WTC11 (cell line): ENCODE measurements around the gene SLC2A5. TPM values are rescaled to one million over a fixed set of nuclear protein-coding genes. Genes with fewer than 3 reads are reported as not detected.

Experiments
- ATAC-seq: fragments of 200-7000 bp; cut with Tn5 transposase; 2 replicates; pipeline ENCODE4 v1.10.0; 2021; ENCODE audit warnings: mild to moderate bottlenecking, moderate library complexity
- CTCF ChIA-PET: fragments of 300-600 bp; sonication (Branson Sonifier 250); formaldehyde crosslinking; loops from one replicate; lab custom pipeline; 2021; ENCODE audit warnings: antibody characterized with exemption; lab: Charles Lee
- POLR2A ChIA-PET: fragments of 350-600 bp; sonication (Branson Sonifier 250); formaldehyde crosslinking; loops from one replicate; lab custom pipeline; 2021; ENCODE audit warnings: antibody characterized with exemption; lab: Charles Lee
- DNase-seq: peaks from one replicate; pipeline ENCODE4 v3.0.0; 2021; ENCODE audit warnings: low spot score
- H3K27ac Mint-ChIP-seq: 2 replicates; pipeline ENCODE4 v1.8.0; 2021; ENCODE audit warnings: mixed read lengths
- H3K27me3 Mint-ChIP-seq: 2 replicates; pipeline ENCODE4 v1.8.0; 2021; ENCODE audit warnings: low read depth, mild to moderate bottlenecking, moderate library complexity, mixed read lengths
- H3K36me3 Mint-ChIP-seq: 2 replicates; pipeline ENCODE4 v1.8.0; 2021; ENCODE audit warnings: mixed read lengths
- H3K4me1 Mint-ChIP-seq: 2 replicates; pipeline ENCODE4 v1.8.0; 2022; ENCODE audit warnings: mixed read lengths
- H3K4me3 Mint-ChIP-seq: 2 replicates; pipeline ENCODE4 v1.8.0; 2021; ENCODE audit warnings: mild to moderate bottlenecking, moderate library complexity, mixed read lengths
- H3K9me3 Mint-ChIP-seq: 2 replicates; pipeline ENCODE4 v1.8.0; 2021; ENCODE audit warnings: mixed read lengths
- ARID4B ChIP-seq: sonication (generic); formaldehyde crosslinking; IDR thresholded peaks from 2 replicates; pipeline ENCODE4 v1.8.0; 2023; ENCODE audit warnings: missing genetic modification reagents, mild to moderate bottlenecking, borderline replicate concordance
- ATF1 ChIP-seq: sonication (generic); formaldehyde crosslinking; IDR thresholded peaks from 2 replicates; pipeline ENCODE4 v1.8.1; 2023; ENCODE audit warnings: mild to moderate bottlenecking, moderate library complexity, missing genetic modification reagents
- CDX4 ChIP-seq: fragments of 250-450 bp; sonication (Bioruptor Pico); IDR thresholded peaks from 2 replicates; pipeline ENCODE4 v1.9.0; 2021; ENCODE audit warnings: moderate library complexity, mild to moderate bottlenecking, inconsistent platforms, borderline replicate concordance
- CREM ChIP-seq: sonication (generic); formaldehyde crosslinking; IDR thresholded peaks from 2 replicates; pipeline ENCODE4 v1.8.1; 2022; ENCODE audit warnings: mild to moderate bottlenecking, missing genetic modification reagents, moderate library complexity
- ELF4 ChIP-seq: sonication (generic); formaldehyde crosslinking; IDR thresholded peaks from 2 replicates; pipeline ENCODE4 v1.8.1; 2022; ENCODE audit warnings: low read depth, mild to moderate bottlenecking, moderate library complexity, missing genetic modification reagents
- FOXJ3 ChIP-seq: sonication (generic); formaldehyde crosslinking; IDR thresholded peaks from 2 replicates; pipeline ENCODE4 v1.9.0; 2021; ENCODE audit warnings: missing genetic modification reagents, mild to moderate bottlenecking, borderline replicate concordance
- GTF2I ChIP-seq: fragments of 250-450 bp; sonication (Bioruptor Pico); conservative IDR thresholded peaks from 2 replicates; pipeline ENCODE4 v1.4.0; 2021; ENCODE audit warnings: mild to moderate bottlenecking
- HMGA2 ChIP-seq: fragments of 250-450 bp; sonication (Bioruptor Pico); IDR thresholded peaks from 2 replicates; pipeline ENCODE4 v1.4.0; 2021; ENCODE audit warnings: mild to moderate bottlenecking, moderate library complexity
- NFE2L1 ChIP-seq: sonication (generic); formaldehyde crosslinking; IDR thresholded peaks from 2 replicates; pipeline ENCODE4 v1.8.1; 2023; ENCODE audit warnings: missing genetic modification reagents
- RORB ChIP-seq: fragments of 250-450 bp; sonication (Bioruptor Pico); IDR thresholded peaks from 2 replicates; pipeline ENCODE4 v1.9.0; 2021; ENCODE audit warnings: mild to moderate bottlenecking
- TEAD4 ChIP-seq: sonication (generic); formaldehyde crosslinking; IDR thresholded peaks from 2 replicates; pipeline ENCODE4 v1.8.0; 2022; ENCODE audit warnings: mild to moderate bottlenecking, missing genetic modification reagents
- ZNF532 ChIP-seq: fragments of 250-450 bp; sonication (Bioruptor Pico); IDR thresholded peaks from 2 replicates; pipeline ENCODE4 v1.9.0; 2021; ENCODE audit warnings: mild to moderate bottlenecking, borderline replicate concordance
- total RNA-seq: library from RNA; stranded (reverse); gene quantifications from 3 replicates; pipeline ENCODE4 v1.2.3, GENCODE V29; 2021
- TF ChIP-seq, protein P1 (sequence below): sonication (generic); formaldehyde crosslinking; IDR thresholded peaks from 2 replicates; pipeline ENCODE4 v1.8.1; 2023; ENCODE audit warnings: mild to moderate bottlenecking, missing genetic modification reagents, borderline replicate concordance
- TF ChIP-seq, protein P2 (sequence below): sonication (generic); formaldehyde crosslinking; IDR thresholded peaks from 2 replicates; pipeline ENCODE4 v1.8.1; 2022; ENCODE audit warnings: low read depth, missing genetic modification reagents, borderline replicate concordance
- TF ChIP-seq, protein P3 (sequence below): sonication (generic); formaldehyde crosslinking; IDR thresholded peaks from 2 replicates; pipeline ENCODE4 v1.8.1; 2022; ENCODE audit warnings: low read depth, mild to moderate bottlenecking, moderate library complexity, missing genetic modification reagents, borderline replicate concordance
- TF ChIP-seq, protein P4 (sequence below): sonication (generic); formaldehyde crosslinking; IDR thresholded peaks from 2 replicates; pipeline ENCODE4 v1.8.0; 2023; ENCODE audit warnings: mild to moderate bottlenecking, missing genetic modification reagents

SLC2A5 gene
- total RNA-seq, 1 experiment from 2014 or later, result 0.04 TPM

GRCh38 chr1:9058465-9058864 is 11.0 kb downstream of the SLC2A5 start (continued):
- TF ChIP-seq ZNF532 (CRISPR knock-in tag) (no peak), ARID4B (no peak)

DNA sequence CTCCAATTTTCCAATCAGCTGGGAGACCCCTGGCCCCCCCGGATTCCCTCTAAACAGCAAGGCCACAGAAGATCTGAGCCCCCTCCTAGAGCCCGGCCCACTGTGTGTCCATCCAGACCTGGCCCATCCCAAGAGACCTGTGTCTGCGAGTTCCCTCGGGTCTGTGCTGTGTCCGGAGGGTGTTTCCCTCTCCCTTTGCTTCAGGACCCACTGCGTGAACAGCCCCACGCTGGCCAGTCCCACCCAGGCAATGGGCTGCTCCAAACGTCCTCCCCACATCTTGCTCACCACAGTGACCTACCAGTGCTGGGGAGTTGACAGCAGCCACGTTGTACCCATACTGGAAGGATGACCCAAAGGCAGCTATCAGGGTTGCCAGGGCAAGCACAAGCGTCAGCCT is 11.6 kb downstream of the SLC2A5 start:
- POLR2A ChIA-PET, result no interaction called here
- no peak for TF ChIP-seq NFE2L1 (CRISPR knock-in tag)
- no peak for TF ChIP-seq CDX4
- TF ChIP-seq, protein P1, sequence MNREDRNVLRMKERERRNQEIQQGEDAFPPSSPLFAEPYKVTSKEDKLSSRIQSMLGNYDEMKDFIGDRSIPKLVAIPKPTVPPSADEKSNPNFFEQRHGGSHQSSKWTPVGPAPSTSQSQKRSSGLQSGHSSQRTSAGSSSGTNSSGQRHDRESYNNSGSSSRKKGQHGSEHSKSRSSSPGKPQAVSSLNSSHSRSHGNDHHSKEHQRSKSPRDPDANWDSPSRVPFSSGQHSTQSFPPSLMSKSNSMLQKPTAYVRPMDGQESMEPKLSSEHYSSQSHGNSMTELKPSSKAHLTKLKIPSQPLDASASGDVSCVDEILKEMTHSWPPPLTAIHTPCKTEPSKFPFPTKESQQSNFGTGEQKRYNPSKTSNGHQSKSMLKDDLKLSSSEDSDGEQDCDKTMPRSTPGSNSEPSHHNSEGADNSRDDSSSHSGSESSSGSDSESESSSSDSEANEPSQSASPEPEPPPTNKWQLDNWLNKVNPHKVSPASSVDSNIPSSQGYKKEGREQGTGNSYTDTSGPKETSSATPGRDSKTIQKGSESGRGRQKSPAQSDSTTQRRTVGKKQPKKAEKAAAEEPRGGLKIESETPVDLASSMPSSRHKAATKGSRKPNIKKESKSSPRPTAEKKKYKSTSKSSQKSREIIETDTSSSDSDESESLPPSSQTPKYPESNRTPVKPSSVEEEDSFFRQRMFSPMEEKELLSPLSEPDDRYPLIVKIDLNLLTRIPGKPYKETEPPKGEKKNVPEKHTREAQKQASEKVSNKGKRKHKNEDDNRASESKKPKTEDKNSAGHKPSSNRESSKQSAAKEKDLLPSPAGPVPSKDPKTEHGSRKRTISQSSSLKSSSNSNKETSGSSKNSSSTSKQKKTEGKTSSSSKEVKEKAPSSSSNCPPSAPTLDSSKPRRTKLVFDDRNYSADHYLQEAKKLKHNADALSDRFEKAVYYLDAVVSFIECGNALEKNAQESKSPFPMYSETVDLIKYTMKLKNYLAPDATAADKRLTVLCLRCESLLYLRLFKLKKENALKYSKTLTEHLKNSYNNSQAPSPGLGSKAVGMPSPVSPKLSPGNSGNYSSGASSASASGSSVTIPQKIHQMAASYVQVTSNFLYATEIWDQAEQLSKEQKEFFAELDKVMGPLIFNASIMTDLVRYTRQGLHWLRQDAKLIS, result no peak
- TF ChIP-seq, protein P2, sequence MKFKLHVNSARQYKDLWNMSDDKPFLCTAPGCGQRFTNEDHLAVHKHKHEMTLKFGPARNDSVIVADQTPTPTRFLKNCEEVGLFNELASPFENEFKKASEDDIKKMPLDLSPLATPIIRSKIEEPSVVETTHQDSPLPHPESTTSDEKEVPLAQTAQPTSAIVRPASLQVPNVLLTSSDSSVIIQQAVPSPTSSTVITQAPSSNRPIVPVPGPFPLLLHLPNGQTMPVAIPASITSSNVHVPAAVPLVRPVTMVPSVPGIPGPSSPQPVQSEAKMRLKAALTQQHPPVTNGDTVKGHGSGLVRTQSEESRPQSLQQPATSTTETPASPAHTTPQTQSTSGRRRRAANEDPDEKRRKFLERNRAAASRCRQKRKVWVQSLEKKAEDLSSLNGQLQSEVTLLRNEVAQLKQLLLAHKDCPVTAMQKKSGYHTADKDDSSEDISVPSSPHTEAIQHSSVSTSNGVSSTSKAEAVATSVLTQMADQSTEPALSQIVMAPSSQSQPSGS (CRISPR knock-in tag), result no peak
- no peak for TF ChIP-seq CREM (CRISPR knock-in tag)
- no peak for TF ChIP-seq ATF1 (CRISPR knock-in tag)
- no peak for TF ChIP-seq HMGA2
- no peak for TF ChIP-seq TEAD4
- no peak for TF ChIP-seq FOXJ3 (CRISPR knock-in tag)
- TF ChIP-seq, protein P3, sequence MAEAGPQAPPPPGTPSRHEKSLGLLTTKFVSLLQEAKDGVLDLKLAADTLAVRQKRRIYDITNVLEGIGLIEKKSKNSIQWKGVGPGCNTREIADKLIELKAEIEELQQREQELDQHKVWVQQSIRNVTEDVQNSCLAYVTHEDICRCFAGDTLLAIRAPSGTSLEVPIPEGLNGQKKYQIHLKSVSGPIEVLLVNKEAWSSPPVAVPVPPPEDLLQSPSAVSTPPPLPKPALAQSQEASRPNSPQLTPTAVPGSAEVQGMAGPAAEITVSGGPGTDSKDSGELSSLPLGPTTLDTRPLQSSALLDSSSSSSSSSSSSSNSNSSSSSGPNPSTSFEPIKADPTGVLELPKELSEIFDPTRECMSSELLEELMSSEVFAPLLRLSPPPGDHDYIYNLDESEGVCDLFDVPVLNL, result no peak
- TF ChIP-seq, protein P4, sequence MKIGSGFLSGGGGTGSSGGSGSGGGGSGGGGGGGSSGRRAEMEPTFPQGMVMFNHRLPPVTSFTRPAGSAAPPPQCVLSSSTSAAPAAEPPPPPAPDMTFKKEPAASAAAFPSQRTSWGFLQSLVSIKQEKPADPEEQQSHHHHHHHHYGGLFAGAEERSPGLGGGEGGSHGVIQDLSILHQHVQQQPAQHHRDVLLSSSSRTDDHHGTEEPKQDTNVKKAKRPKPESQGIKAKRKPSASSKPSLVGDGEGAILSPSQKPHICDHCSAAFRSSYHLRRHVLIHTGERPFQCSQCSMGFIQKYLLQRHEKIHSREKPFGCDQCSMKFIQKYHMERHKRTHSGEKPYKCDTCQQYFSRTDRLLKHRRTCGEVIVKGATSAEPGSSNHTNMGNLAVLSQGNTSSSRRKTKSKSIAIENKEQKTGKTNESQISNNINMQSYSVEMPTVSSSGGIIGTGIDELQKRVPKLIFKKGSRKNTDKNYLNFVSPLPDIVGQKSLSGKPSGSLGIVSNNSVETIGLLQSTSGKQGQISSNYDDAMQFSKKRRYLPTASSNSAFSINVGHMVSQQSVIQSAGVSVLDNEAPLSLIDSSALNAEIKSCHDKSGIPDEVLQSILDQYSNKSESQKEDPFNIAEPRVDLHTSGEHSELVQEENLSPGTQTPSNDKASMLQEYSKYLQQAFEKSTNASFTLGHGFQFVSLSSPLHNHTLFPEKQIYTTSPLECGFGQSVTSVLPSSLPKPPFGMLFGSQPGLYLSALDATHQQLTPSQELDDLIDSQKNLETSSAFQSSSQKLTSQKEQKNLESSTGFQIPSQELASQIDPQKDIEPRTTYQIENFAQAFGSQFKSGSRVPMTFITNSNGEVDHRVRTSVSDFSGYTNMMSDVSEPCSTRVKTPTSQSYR, result no peak
- no peak for TF ChIP-seq GTF2I (CRISPR knock-in tag)
- no peak for TF ChIP-seq RORB (CRISPR knock-in tag)
- no peak for TF ChIP-seq ELF4 (CRISPR knock-in tag)

More for the DNA sequence above, 11.6 kb downstream of the SLC2A5 start:
- no peak for DNase-seq
- Mint-ChIP-seq H3K36me3 (no peaks in the 10 kb centered on the region), H3K27ac (no peak overlapping the region), H3K4me1 (0 out of 2 replicates have a peak, but pooled peaks cover 2% of the 10 kb centered on the region), H3K4me3 (no peak overlapping the region), H3K27me3 (no peaks in the 10 kb centered on the region), H3K9me3 (peaks cover 4% of the 10 kb centered on the region; the same call in 1 of the 2 replicates)
- no peak for ATAC-seq
- CTCF ChIA-PET, result interaction anchor here (1.0 to 1.9 kb wide), 4 partner anchors 10 to 209 kb away, joined by 4 to 12 read pairs (median 6); no protein-coding TSS in a partner anchor
